Gastrocnemius medialis (tissue), 4 donors: ENCODE measurements around the gene MTOR.

ENCODE experiments used
- CTCF ChIP-seq, 5 experiments: fragments of 450-650 bp in 3 of 5; fragments of 200-600 bp in 2 of 5; sonication (generic) in 2 of 5; IDR thresholded peaks in 4 of 5; conservative IDR thresholded peaks in 1 of 5; 1 replicate in 4 of 5; 2 replicates in 1 of 5; pipeline ENCODE4 v1.5.1; 2016 to 2019; ENCODE audit warnings: antibody characterized with exemption in 5 of 5, mild to moderate bottlenecking in 3 of 5, moderate library complexity in 3 of 5
- POLR2A ChIP-seq, 2 donors: fragments of 450-650 bp; IDR thresholded peaks; one replicate each; pipeline ENCODE4 v1.6.1; 2017; ENCODE audit warnings: antibody characterized with exemption in 2 of 2, mild to moderate bottlenecking in 2 of 2, moderate library complexity in 2 of 2

GRCh38 chr1:11214698-11215380 lies 47.5 kb downstream of the MTOR start:
- no peak for TF ChIP-seq CTCF (IDR thresholded peaks at IDR 0.05 in 4 of 5, conservative IDR thresholded peaks at IDR 0.05 in 1 of 5)
- no peak for TF ChIP-seq POLR2A (IDR thresholded peaks at IDR 0.05)
